ENCODE results near the gene SPANXN2. TPM values are rescaled to one million over a fixed set of nuclear protein-coding genes. Genes with fewer than 3 reads are reported as not detected.
"Not testable (repeated sequence)": the region's sequence is repeated elsewhere in the genome, so short reads cannot be mapped to it uniquely, and the experiment has no call there.

The SPANXN2 gene
- total and polyA plus RNA-seq, 2 of the 4 experiments (the other 2 are of a cell fraction) = not detected

DNA sequence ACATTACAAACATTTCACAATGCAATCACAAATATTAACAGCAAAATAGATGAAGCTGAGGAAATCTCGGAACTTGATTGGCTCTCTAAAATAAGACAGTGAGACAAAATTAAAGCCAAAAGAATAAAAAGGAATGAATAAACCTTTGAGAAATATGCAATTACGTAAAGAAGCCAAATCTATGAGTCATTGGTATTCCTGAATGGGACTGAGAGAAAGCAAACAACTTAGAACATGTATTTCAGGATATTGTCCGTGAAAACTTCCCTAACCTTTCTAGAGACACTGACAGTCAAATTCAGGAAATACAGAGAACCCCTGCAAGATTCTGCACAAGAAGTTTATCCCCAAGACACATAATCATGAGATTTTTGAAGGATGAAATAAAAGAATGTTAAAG is 48.4 kb upstream of the SPANXN2 start:
- no peak overlapping the region for H3K4me3 ChIP-seq (ENCODE audit: insufficient read depth, low read depth, low read length)
- no peaks in the 10 kb centered on the region for H3K9me1 ChIP-seq (ENCODE audit: insufficient read depth, low read length)
- H2AK9ac ChIP-seq (replicated peaks; ENCODE audit: low read depth, low read length, poor library complexity) = no peak overlapping the region
- no TSS peak for BruUV-seq (replicated peaks)
- intact Hi-C loops (cut with micrococcal nuclease) (no loop called here), dilution Hi-C loops (cut with HindIII; ENCODE audit: low sequenced_read_pairs, unreplicated experiment) (no loop called here), in situ Hi-C loops (cut with MboI; ENCODE audit: low sequenced_read_pairs) (no loop called here)
- TF ChIP-seq MAFK (IDR thresholded peaks at IDR 0.05; ENCODE audit: low read depth, low read length) (no peak), RAD21 (IDR thresholded peaks at IDR 0.05; ENCODE audit: low read length) (no peak), BHLHE40 (IDR thresholded peaks at IDR 0.05; ENCODE audit: low read depth, low read length) (no peak)
- POLR2A ChIA-PET (ENCODE audit: unreplicated experiment) = no interaction called here
- H3K36me3 ChIP-seq (ENCODE audit: control insufficient read depth, insufficient read depth, low read length) = no peaks in the 10 kb centered on the region
- ATAC-seq (ENCODE audit: low read depth) (no peak), DNase-seq (no peak)
- H3K9ac ChIP-seq (ENCODE audit: low read depth, low read length) = no peak overlapping the region
- H3K27ac ChIP-seq (ENCODE audit: insufficient read depth, low read length) = no peak overlapping the region
- no peak overlapping the region for H3K14ac ChIP-seq (replicated peaks; ENCODE audit: low read depth, low read length)
- H4K91ac ChIP-seq (ENCODE audit: insufficient read depth, low read depth, low read length) = no peak overlapping the region
- H3K4me1 ChIP-seq (ENCODE audit: control insufficient read depth, insufficient read depth, low read length) = no peaks in the 10 kb centered on the region
- H4K20me1 ChIP-seq (ENCODE audit: insufficient read depth, low read length) = no peaks in the 10 kb centered on the region
- no peaks in the 10 kb centered on the region for H3K27me3 ChIP-seq (ENCODE audit: control insufficient read depth, insufficient read depth, low read length)
- H3K9me3 ChIP-seq (ENCODE audit: control insufficient read depth, insufficient read depth, low read length) = peaks cover 1% of the 10 kb centered on the region; the same call in 1 of the 2 replicates
- WGBS, 2 experiments (ENCODE audit: extremely low coverage in 2 of 2, insufficient read length in 1 of 2) = no CpG with 5 or more reads among the region's 3 CpGs
- H2AFZ ChIP-seq (replicated peaks; ENCODE audit: low read length, poor library complexity) = no peak overlapping the region
- no peak overlapping the region for H3K4ac ChIP-seq (ENCODE audit: low read depth, low read length)
- H3K79me1 ChIP-seq (ENCODE audit: low read depth in 1 of 2, low read length in 2 of 2) = no peaks in the 10 kb centered on the region
- no peak overlapping the region for H4K8ac ChIP-seq (ENCODE audit: low read depth in 2 of 2, low read length in 2 of 2)
- H3K23ac ChIP-seq (ENCODE audit: low read depth, low read length) = no peak overlapping the region
- H2BK5ac ChIP-seq (ENCODE audit: low read depth, low read length, poor library complexity, severe bottlenecking) = no peak overlapping the region
- no peak overlapping the region for H3K4me2 ChIP-seq (ENCODE audit: low read depth, low read length)
- no peak overlapping the region for H2BK15ac ChIP-seq (ENCODE audit: low read depth, low read length)
- no peak overlapping the region for H4K5ac ChIP-seq (ENCODE audit: low read depth, low read length)
- H2AK5ac ChIP-seq (ENCODE audit: low read depth, low read length) = no peak overlapping the region
- H2BK20ac ChIP-seq (ENCODE audit: low read depth, low read length) = no peak overlapping the region
- no peak overlapping the region for H3K56ac ChIP-seq (ENCODE audit: extremely low read depth, insufficient read depth, low read length)
- CTCF ChIA-PET = no interaction called here
- no peak overlapping the region for H3K18ac ChIP-seq (ENCODE audit: low read depth, low read length)
- no peak overlapping the region for H2BK120ac ChIP-seq (ENCODE audit: low read depth, low read length)

DNA sequence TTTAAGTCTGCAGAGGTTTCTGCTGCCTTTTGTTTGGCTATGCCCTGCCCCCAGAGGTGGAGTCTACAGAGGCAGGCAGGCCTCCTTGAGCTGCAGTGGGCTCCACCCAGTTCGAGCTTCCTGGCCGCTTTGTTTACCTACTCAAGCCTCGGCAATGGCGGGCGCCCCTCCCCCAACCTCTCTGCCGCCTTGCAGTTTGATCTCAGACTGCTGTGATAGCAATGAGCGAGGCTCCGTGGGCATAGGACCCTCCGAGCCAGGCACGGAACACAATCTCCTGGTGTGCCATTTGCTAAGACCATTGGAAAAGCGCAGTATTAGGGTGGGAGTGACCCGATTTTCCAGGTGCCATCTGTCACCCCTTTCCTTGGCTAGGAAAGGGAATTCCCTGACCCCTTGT is 47.2 kb upstream of the SPANXN2 start:
- in situ Hi-C loops (cut with MboI; ENCODE audit: low sequenced_read_pairs); H2BK120ac ChIP-seq (ENCODE audit: low read depth, low read length); CTCF ChIA-PET; H3K4ac ChIP-seq (ENCODE audit: low read depth, low read length); H3K27me3 ChIP-seq (ENCODE audit: control insufficient read depth, insufficient read depth, low read length); H3K4me1 ChIP-seq (ENCODE audit: control insufficient read depth, insufficient read depth, low read length); H4K5ac ChIP-seq (ENCODE audit: low read depth, low read length); H3K4me3 ChIP-seq (ENCODE audit: insufficient read depth, low read depth, low read length); DNase-seq; dilution Hi-C loops (cut with HindIII; ENCODE audit: low sequenced_read_pairs, unreplicated experiment); H3K14ac ChIP-seq (replicated peaks; ENCODE audit: low read depth, low read length); H2BK20ac ChIP-seq (ENCODE audit: low read depth, low read length); H4K91ac ChIP-seq (ENCODE audit: insufficient read depth, low read depth, low read length); H2BK15ac ChIP-seq (ENCODE audit: low read depth, low read length); H3K9ac ChIP-seq (ENCODE audit: low read depth, low read length); ATAC-seq (ENCODE audit: low read depth); H3K56ac ChIP-seq (ENCODE audit: extremely low read depth, insufficient read depth, low read length); BruUV-seq (replicated peaks); H4K8ac ChIP-seq (ENCODE audit: low read depth in 2 of 2, low read length in 2 of 2); H3K27ac ChIP-seq (ENCODE audit: insufficient read depth, low read length); H2AFZ ChIP-seq (replicated peaks; ENCODE audit: low read length, poor library complexity); POLR2A ChIA-PET (ENCODE audit: unreplicated experiment); H3K18ac ChIP-seq (ENCODE audit: low read depth, low read length); H3K9me3 ChIP-seq (ENCODE audit: control insufficient read depth, insufficient read depth, low read length); H2AK5ac ChIP-seq (ENCODE audit: low read depth, low read length); intact Hi-C loops (cut with micrococcal nuclease); H3K9me1 ChIP-seq (ENCODE audit: insufficient read depth, low read length); H2BK5ac ChIP-seq (ENCODE audit: low read depth, low read length, poor library complexity, severe bottlenecking); H3K36me3 ChIP-seq (ENCODE audit: control insufficient read depth, insufficient read depth, low read length); H3K79me1 ChIP-seq (ENCODE audit: low read depth in 1 of 2, low read length in 2 of 2); H2AK9ac ChIP-seq (replicated peaks; ENCODE audit: low read depth, low read length, poor library complexity); H3K23ac ChIP-seq (ENCODE audit: low read depth, low read length); H4K20me1 ChIP-seq (ENCODE audit: insufficient read depth, low read length); H3K4me2 ChIP-seq (ENCODE audit: low read depth, low read length): not testable (repeated sequence)
- whole genome bisulfite sequencing, 2 experiments (ENCODE audit: extremely low coverage in 2 of 2, insufficient read length in 1 of 2) = no CpG with 5 or more reads among the region's 12 CpGs

Measured in IMR-90 (cell line).